K562 (cell line): ENCODE data around the gene PRKCG. TPM values are rescaled to one million over a fixed set of nuclear protein-coding genes. Genes with fewer than 3 reads are reported as not detected.

Source experiments
- CREBBP ChIP-seq: IDR thresholded peaks from one replicate; pipeline ENCODE4 v1.6.1; 2012; ENCODE audit warnings: low read depth, mild to moderate bottlenecking, control low read depth, inconsistent platforms, low read length
- CREM ChIP-seq: IDR thresholded peaks from 2 replicates; pipeline ENCODE4 v1.6.1; 2014; ENCODE audit warnings: antibody characterized with exemption, low read depth
- DACH1 ChIP-seq: fragments of 450-650 bp; IDR thresholded peaks from 2 replicates; pipeline ENCODE4 v1.6.1; 2018; ENCODE audit not compliant: partially characterized antibody
- EGR1 ChIP-seq: fragments of 450-650 bp; conservative IDR thresholded peaks from 2 replicates; pipeline ENCODE4 v1.6.1; 2017; ENCODE audit warnings: mild to moderate bottlenecking
- HNRNPK ChIP-seq: fragments of 200-400 bp; formaldehyde crosslinking; IDR thresholded peaks from one replicate; pipeline ENCODE4 v1.6.1; 2018; ENCODE audit warnings: mild to moderate bottlenecking, low read depth, low read length; ENCODE audit not compliant: poor library complexity, severe bottlenecking
- JUNB ChIP-seq: fragments of 450-650 bp; formaldehyde crosslinking; conservative IDR thresholded peaks from 2 replicates; pipeline ENCODE4 v1.4.0; 2020; ENCODE audit warnings: mild to moderate bottlenecking
- JUND ChIP-seq, 2 experiments: IDR thresholded peaks; 2 replicates in 1 of 2; 3 replicates in 1 of 2; pipeline ENCODE4 v1.6.1; 2011; ENCODE audit warnings: borderline replicate concordance in 2 of 2, low read depth in 2 of 2, low read length in 2 of 2, improper control_type of control experiment in 1 of 2, missing biosample characterization in 1 of 2, missing genetic modification characterization in 1 of 2, missing genetic modification reagents in 1 of 2
- KLF10 ChIP-seq: fragments of 250-450 bp; sonication (Bioruptor Pico); IDR thresholded peaks from 2 replicates; pipeline ENCODE4 v1.6.1; 2021; ENCODE audit warnings: matching md5 sums
- KLF16 ChIP-seq: IDR thresholded peaks from 2 replicates; pipeline ENCODE4 v1.6.1; 2016; ENCODE audit warnings: antibody characterized with exemption
- RAD21 ChIP-seq, 2 experiments: fragments of 250-450 bp in 1 of 2; fragments of 450-650 bp in 1 of 2; sonication (Bioruptor Pico) in 1 of 2; formaldehyde crosslinking in 1 of 2; IDR thresholded peaks in 1 of 2; conservative IDR thresholded peaks in 1 of 2; 2 replicates each; pipeline versions ENCODE4 v1.4.0 to v1.8.0; 2020 to 2022; ENCODE audit warnings: mild to moderate bottlenecking in 2 of 2, moderate library complexity in 1 of 2
- RBM15 ChIP-seq: fragments of 200-400 bp; formaldehyde crosslinking; IDR thresholded peaks from 2 replicates; pipeline ENCODE4 v1.6.1; 2018; ENCODE audit warnings: mild to moderate bottlenecking, low read length, moderate library complexity; ENCODE audit not compliant: insufficient read depth
- RBM39 ChIP-seq: fragments of 200-400 bp; formaldehyde crosslinking; optimal IDR thresholded peaks from 2 replicates; pipeline ENCODE3; 2018; ENCODE audit warnings: low read depth, low read length
- SAP30 ChIP-seq: fragments of 200-600 bp; sonication (generic); IDR thresholded peaks from 2 replicates; pipeline ENCODE4 v1.6.1; 2012; ENCODE audit warnings: borderline replicate concordance, low read depth, mild to moderate bottlenecking, moderate library complexity, low read length, control low read depth, inconsistent platforms; ENCODE audit not compliant: insufficient read depth, poor library complexity, severe bottlenecking
- SMC3 ChIP-seq: conservative IDR thresholded peaks from 2 replicates; pipeline ENCODE4 v1.6.1; 2011; ENCODE audit warnings: low read depth, low read length, improper control_type of control experiment; ENCODE audit not compliant: insufficient read depth
- SPI1 ChIP-seq: IDR thresholded peaks from 2 replicates; pipeline ENCODE4 v1.6.1; 2011; ENCODE audit warnings: low read depth, low read length, control low read depth, borderline replicate concordance
- SRSF7 ChIP-seq: fragments of 200-400 bp; formaldehyde crosslinking; optimal IDR thresholded peaks from 2 replicates; pipeline ENCODE3; 2017; ENCODE audit warnings: mild to moderate bottlenecking, low read depth, low read length
- SRSF9 ChIP-seq: fragments of 200-400 bp; formaldehyde crosslinking; IDR thresholded peaks from 2 replicates; pipeline ENCODE4 v1.6.1; 2017; ENCODE audit warnings: low read depth, low read length, borderline replicate concordance
- polyA plus RNA-seq, 8 experiments: library from polyadenylated mRNA; depleted of rRNA in 4 of 8; stranded (reverse) in 5 of 8; unstranded in 3 of 8; fragments of >200 nt; fragmentation: Nextera tagmentation in 2 of 8; fragmentation: Illumina TruSeq in 1 of 8; extraction: Ambion mirVana in 2 of 8; extraction: Trizol in 1 of 8; gene quantifications; 2 replicates each; pipeline versions ENCODE4 v1.2.1 to v1.2.3, GENCODE V29; 2011 to 2014; ENCODE audit warnings: inconsistent platforms in 1 of 8, missing spikeins in 1 of 8
- total RNA-seq, 7 experiments: library from RNA; depleted of rRNA in 6 of 7; stranded (reverse); fragments of >200 nt in 6 of 7; fragmentation: Illumina TruSeq in 2 of 7; extraction: Trizol in 2 of 7; gene quantifications; 2 replicates each; pipeline versions ENCODE4 v1.2.1 to v1.2.3, GENCODE V29; 2011 to 2021; ENCODE audit warnings: low replicate concordance in 1 of 7
- TF ChIP-seq, protein P1 (sequence below): fragments of 450-650 bp; formaldehyde crosslinking; IDR thresholded peaks from 2 replicates; pipeline ENCODE4 v1.4.0; 2020; ENCODE audit warnings: mild to moderate bottlenecking, moderate library complexity
- TF ChIP-seq, protein P2 (sequence below): fragments of 450-650 bp; IDR thresholded peaks from 2 replicates; pipeline ENCODE4 v1.6.1; 2016; ENCODE audit warnings: borderline replicate concordance
- TF ChIP-seq, protein P3 (sequence below): fragments of 250-450 bp; sonication (Bioruptor Pico); IDR thresholded peaks from 2 replicates; pipeline ENCODE4 v1.8.0; 2022; ENCODE audit warnings: moderate library complexity, mild to moderate bottlenecking, inconsistent platforms

Gene PRKCG
- total and polyA plus RNA-seq, 9 of the 15 experiments (the other 6 are each of a cell fraction or from before 2014, with no cell fraction given) = not detected

DNA sequence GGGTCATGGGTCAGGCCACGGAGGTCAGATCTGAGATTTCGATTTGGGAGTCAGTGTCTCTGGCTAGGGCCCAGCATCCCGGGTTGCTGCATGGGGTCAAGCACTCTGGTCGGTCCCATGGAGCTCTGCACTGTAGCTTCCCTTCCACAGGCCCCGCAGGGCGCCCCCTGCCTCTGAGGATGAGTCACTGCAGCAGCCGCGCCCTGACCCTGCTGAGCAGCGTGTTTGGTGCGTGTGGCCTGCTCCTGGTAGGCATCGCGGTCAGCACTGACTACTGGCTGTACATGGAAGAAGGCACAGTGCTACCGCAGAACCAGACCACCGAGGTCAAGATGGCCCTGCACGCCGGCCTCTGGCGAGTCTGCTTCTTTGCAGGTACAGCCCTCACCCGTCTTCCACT lies 30.7 kb downstream of the PRKCG start (continued):
- TF ChIP-seq, protein P1, sequence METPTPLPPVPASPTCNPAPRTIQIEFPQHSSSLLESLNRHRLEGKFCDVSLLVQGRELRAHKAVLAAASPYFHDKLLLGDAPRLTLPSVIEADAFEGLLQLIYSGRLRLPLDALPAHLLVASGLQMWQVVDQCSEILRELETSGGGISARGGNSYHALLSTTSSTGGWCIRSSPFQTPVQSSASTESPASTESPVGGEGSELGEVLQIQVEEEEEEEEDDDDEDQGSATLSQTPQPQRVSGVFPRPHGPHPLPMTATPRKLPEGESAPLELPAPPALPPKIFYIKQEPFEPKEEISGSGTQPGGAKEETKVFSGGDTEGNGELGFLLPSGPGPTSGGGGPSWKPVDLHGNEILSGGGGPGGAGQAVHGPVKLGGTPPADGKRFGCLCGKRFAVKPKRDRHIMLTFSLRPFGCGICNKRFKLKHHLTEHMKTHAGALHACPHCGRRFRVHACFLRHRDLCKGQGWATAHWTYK = no peak
- TF ChIP-seq RBM15 (no peak), JUND (IDR thresholded peaks at IDR 0.05; ENCODE audit: borderline replicate concordance, low read depth, low read length) (peak; percentile 53), JUND (tag; IDR thresholded peaks at IDR 0.05; ENCODE audit: borderline replicate concordance, low read depth, low read length) (no peak; the same call in 2 of the 3 replicates), CREBBP (no peak), RBM39 (no peak), SAP30 (peak; percentile 36), SMC3 (peak; percentile 33; the same call in 1 of the 2 replicates), SPI1 (no peak), RAD21 (CRISPR knock-in tag; conservative IDR thresholded peaks at IDR 0.05 in 1 of 2, IDR thresholded peaks at IDR 0.05 in 1 of 2) (peak in 1 of 2 experiments; percentile 50; a peak in 2 of 4 replicates), SRSF9 (no peak), DACH1 (no peak), EGR1 (no peak), KLF16 (0 out of 2 replicates have a peak, but pooled peaks have one; percentile 9), JUNB (no peak), CREM (peak; percentile 42; the same call in 1 of the 2 replicates), HNRNPK (no peak), KLF10 (CRISPR knock-in tag) (no peak), SRSF7 (no peak)
- TF ChIP-seq, protein P2, sequence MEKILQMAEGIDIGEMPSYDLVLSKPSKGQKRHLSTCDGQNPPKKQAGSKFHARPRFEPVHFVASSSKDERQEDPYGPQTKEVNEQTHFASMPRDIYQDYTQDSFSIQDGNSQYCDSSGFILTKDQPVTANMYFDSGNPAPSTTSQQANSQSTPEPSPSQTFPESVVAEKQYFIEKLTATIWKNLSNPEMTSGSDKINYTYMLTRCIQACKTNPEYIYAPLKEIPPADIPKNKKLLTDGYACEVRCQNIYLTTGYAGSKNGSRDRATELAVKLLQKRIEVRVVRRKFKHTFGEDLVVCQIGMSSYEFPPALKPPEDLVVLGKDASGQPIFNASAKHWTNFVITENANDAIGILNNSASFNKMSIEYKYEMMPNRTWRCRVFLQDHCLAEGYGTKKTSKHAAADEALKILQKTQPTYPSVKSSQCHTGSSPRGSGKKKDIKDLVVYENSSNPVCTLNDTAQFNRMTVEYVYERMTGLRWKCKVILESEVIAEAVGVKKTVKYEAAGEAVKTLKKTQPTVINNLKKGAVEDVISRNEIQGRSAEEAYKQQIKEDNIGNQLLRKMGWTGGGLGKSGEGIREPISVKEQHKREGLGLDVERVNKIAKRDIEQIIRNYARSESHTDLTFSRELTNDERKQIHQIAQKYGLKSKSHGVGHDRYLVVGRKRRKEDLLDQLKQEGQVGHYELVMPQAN = no peak
- TF ChIP-seq, protein P3, sequence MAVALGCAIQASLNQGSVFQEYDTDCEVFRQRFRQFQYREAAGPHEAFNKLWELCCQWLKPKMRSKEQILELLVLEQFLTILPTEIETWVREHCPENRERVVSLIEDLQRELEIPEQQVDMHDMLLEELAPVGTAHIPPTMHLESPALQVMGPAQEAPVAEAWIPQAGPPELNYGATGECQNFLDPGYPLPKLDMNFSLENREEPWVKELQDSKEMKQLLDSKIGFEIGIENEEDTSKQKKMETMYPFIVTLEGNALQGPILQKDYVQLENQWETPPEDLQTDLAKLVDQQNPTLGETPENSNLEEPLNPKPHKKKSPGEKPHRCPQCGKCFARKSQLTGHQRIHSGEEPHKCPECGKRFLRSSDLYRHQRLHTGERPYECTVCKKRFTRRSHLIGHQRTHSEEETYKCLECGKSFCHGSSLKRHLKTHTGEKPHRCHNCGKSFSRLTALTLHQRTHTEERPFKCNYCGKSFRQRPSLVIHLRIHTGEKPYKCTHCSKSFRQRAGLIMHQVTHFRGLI (CRISPR knock-in tag) = no peak
